22Rv1 (cell line): ENCODE data around the gene CHD1.

Experiments used
- CTCF ChIP-seq: fragments of 450-650 bp; IDR thresholded peaks from 2 replicates; pipeline ENCODE4 v1.5.1; 2017; ENCODE audit warnings: mild to moderate bottlenecking
- ZFX ChIP-seq: fragments of 450-650 bp; IDR thresholded peaks from 2 replicates; pipeline ENCODE4 v1.6.1; 2017; ENCODE audit warnings: antibody characterized with exemption, borderline replicate concordance

- TF ChIP-seq CTCF (no peak), ZFX (no peak)
Measured at GRCh38 chr5:98907951-98908350, 20.9 kb downstream of the CHD1 start.
